GM18499 (cell line): ENCODE results near the gene SEC31B.

ENCODE experiments used
- ATAC-seq: cut with Tn5 transposase; IDR thresholded peaks from one replicate; pipeline ENCODE4 v1.9.1; 2021; ENCODE audit warnings: moderate number of reproducible peaks; ENCODE audit not compliant: insufficient read depth, unreplicated experiment

Gene SEC31B

GRCh38 chr10:100462709-100463108 is 57.0 kb downstream of the SEC31B start, which contains the start of gene WNT8B:
Gene WNT8B (plus strand): TSS chr10:100463009. CDS start chr10:100463169, 160 bp downstream.
- no peak for ATAC-seq

DNA sequence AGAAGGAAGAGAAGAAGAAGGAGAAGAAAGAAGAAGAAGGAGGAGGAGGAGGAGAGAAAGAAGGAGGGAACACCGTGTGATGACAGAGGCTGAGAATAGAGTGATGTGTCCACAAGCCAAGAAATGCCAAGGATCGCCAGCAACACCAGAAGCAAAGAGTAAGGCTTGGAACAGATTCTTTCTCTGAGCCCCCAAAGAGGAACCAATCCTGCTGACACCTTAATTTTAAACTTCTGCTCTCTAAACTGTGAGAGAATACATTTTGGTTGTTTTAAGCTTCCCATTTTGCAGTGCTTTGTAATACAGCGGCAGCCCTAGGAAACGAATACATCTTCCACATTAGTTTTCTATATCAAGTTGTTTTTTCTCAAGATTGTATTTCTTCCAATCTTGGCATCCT is 70.7 kb downstream of the SEC31B start:
- ATAC-seq: no peak

GRCh38 chr10:100447663-100448062 is 72.0 kb downstream of the SEC31B start:
- ATAC-seq: no peak

GRCh38 chr10:100446130-100446761 is 73.4 kb downstream of the SEC31B start:
- no peak for ATAC-seq

GRCh38 chr10:100442548-100442947 is 77.1 kb downstream of the SEC31B start:
- ATAC-seq: no peak

GRCh38 chr10:100438674-100439315 is 80.9 kb downstream of the SEC31B start:
- ATAC-seq: no peak
